GM21360 (cell line): ENCODE data around the gene MAST3.

ENCODE experiments used
- ATAC-seq: cut with Tn5 transposase; IDR thresholded peaks from one replicate; pipeline ENCODE4 v1.9.1; 2021; ENCODE audit warnings: mild to moderate bottlenecking, moderate library complexity; ENCODE audit not compliant: unreplicated experiment

The MAST3 gene

DNA sequence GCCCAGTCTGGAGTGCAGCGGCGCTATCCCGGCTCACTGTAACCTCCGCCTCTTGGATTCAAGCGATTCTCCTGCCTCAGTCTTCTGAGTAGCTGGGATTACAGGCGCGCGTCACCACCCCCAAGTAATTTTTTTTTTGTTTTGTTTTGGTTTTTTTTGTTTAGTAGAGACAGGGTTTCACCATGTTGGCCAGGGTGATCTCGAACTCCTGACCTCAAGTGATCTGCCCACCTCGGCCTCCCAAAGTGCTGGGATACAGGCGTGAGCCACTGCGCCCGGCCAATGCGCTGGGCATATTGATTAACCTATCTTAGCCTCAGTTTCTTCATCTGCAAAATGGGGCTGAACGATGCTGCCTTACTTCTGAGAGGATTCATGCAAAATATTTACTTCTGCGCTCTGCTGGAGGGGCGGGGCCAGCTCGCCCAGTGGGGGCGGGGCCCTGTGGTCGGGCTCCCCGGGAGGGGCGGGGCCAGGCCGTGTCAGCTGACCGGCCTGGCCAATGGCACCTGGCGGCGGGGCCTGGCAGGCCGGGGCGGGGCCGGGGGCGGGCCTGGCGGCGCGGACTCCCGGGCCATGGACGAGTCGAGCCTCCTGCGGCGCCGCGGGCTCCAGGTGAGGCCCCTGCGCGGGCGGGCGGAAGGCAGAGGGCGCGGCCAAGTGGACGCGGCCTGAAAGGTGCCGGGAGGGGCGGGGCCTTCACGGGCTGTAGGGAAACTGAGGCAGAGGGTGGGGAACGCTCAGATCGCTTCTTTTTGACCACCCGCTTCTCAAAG is at the start of gene MAST3:
Gene MAST3 (plus strand): TSS at position 562 of the 776 bp plus-strand sequence. CDS start 15 bp downstream, at position 577.
- peak; percentile 59 for ATAC-seq

DNA sequence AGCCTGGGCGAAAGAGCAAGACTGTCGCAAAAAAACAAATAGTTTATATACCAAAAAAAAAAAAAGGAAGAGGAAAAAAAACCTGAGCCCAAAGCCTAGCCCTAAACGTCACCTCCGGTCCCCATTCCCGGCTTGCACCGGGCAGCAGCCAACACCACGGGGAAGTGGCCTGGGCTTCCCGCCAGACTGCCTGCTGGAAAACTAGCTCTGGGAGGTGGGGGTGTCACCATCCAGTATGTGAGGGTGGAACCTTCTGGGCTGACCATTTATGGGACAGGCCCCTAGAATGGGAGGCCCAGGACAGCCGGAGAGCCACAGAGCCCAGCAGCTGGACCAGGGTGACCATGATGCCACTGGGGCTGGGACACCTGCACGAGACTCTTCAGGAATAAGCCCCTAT is 48.2 kb upstream of the MAST3 start:
- no peak for ATAC-seq

DNA sequence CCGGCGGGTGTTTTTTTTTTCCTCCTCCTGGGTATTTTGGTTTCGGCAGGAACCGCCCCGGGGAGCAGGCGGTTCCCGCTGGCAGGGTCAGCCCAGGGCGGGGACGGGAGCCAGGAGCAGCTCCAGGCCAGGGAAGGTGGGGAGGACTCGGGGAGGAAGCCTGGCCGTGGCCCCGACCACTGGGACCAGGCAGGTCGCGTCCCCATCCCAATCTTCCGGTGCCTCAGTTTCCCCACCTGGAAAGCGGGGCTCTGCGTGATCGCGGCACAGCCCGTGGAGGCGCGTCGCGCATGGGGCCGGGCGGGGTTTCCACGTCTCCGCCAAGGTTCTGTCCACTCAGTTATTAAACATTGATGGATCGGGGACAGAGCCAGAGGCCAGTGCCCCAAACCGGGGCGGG is 45.7 kb upstream of the MAST3 start:
- ATAC-seq = no peak

DNA sequence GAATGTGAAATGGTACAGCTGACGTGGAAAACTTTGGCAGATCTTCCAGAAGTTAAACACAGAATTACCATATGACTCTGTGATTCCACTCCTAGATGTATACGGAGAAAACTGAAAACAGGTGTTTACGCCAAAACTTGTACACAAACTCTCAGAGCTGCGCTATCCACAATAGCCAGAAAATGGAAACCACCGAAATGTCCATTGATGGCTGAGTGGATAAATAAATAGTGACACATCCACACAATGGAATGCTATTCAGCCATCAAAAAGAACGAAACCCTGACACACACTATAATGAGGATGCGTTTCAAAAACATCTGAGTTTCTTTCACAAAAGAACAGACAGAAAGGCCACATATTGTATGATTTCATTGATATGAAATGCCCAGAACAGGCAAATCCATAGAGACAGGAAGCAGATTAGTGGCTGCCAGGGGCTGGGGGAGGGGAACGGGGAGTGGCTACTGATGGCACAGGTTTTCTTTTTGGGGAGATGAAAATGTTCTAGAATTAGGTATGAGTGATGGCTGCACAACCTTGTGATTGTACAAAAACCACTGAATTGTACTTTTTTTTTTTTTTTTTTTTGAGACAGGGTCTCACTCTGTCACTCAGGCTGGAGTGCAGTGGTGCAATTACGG is 43.9 kb upstream of the MAST3 start:
- no peak for ATAC-seq

DNA sequence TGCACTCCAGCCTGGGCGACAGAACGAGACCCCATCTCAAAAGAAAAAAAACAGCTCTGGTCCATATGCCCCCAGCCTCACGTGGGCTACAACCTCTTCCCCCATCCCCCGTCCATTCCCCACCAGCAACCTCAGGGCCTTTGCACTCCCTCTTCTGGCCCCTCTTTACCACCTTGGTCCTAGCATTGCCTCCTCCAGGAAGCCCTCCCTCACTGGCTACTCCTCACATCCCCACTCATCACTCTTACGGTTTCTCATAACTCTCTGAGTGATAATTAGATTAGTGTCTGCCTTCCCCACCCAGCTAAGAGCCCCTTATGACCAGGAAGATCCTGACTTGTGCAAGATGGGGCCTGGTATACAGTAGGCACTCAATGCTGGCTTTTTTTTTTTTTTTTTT is 41.6 kb upstream of the MAST3 start:
- no peak for ATAC-seq

DNA sequence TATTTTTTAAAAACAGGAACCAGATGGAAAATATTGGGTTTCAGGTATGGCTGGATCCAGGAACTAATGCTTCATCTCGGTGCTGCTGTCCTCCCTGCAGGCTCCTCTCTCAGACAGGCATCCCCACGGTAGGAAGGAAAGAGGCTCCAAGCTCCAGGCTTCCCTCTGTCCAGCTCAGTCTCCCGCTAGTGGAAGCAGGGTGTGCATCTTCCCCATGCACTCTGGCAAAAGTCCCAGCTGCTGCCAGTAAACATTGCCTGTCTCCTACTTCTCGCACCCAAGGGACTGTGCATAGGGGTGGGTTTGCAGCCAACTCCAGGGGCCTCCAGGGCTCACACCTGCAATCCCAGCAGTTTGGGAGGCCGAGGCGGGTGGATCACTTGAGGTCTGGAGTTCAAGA is 40.0 kb upstream of the MAST3 start:
- no peak for ATAC-seq

DNA sequence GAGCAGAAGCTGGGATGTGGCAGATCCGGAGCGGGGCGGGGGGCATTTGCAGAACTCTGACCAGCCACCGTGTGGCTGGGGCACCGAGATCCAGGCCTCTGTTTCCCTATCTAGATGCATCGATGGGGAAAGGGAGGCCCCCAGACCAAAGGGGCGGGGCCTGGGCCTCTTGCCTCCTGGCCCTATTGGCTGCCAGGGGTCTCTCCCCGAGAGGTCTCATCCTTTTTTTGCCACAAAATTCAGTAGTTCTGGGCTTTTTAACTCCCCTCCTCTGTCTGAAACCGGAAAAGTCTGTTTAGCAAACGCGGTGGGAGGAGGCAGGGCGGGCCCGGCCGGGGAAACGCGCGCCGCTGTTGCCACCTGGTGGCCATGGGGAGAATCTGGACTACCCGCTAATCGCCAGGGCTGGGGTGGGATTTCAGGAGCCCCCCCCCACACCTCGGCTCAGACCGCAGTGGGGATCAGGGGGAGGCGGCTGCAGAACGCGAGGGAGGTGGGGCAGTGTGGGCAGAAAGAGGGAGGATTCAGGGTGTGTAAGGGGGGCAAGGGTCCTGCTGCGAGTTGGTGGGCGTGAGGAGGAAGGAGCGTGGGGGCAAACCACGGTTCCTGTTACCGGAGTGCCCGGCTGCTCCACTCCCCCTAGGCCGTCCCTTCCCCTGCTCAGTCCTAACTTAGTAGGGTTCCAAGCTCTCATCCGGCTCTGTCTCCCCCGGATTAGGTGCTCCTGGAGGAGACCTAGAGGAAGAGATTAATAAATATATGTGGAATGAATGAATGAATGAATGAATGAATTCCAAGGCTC is 39.2 kb upstream of the MAST3 start:
- no peak for ATAC-seq

DNA sequence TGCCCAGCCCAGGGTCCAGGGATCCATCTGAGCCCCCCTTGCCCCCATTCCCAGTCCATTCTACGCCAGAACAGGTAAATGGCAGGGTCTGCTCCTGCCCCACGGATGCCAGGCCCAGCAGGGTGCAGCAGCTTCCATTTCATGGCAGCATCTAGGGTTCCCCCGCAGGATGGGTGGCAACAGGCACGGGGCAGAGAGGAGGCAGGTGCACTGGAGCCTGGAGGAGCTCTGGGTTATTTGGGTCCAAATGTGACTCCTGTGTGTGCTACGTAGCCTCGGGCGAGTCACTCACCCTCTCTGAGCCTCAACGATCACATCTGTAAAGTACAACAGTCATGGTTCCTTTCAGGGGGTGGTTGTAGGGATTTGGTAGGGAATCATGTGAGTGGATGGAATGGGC is 38.3 kb upstream of the MAST3 start:
- no peak for ATAC-seq

GRCh38 chr19:18059902-18060301 is 37.7 kb upstream of the MAST3 start:
- ATAC-seq = no peak

GRCh38 chr19:18060472-18060871 is 37.1 kb upstream of the MAST3 start:
- ATAC-seq = no peak

DNA sequence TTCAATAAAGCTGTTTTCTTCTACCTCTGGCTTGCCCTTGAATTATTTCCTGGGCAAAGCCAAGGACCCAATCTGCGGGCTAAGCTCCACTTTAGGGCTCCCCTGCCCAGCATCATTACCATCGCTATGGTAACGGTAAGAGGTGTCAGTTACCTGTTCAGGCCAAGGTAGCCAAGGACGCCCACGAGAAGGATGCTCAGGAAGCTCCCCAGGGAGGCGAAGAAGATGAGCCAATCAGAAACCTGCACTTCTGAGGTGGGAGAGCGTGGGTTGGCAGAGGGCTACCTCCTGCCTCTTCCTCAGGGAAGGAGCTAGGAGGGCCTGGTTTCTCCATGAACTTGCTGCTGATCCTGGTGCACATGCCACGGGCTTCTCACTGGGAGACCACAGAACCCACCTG is 35.5 kb upstream of the MAST3 start:
- ATAC-seq = no peak

- no peak for ATAC-seq
Measured at GRCh38 chr19:18063463-18063862, 34.1 kb upstream of the MAST3 start.

DNA sequence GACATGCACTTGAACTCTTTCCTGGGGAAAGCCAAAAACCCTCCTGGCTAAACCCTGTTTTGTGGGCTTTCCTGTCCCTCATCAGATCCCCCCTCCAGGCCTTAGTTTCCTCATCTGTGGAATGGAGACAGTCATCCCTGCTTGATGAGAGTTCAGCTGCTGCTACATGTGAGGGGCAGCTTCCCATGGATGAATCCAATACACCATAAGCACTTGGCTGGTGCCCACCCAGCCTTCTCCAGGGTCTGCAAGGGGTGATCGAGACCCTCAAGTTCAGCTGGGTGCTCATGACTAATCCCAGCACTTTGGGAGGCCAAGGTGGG is 32.4 kb upstream of the MAST3 start:
- ATAC-seq = no peak

GRCh38 chr19:18068395-18068794 is 29.2 kb upstream of the MAST3 start:
- ATAC-seq = no peak

DNA sequence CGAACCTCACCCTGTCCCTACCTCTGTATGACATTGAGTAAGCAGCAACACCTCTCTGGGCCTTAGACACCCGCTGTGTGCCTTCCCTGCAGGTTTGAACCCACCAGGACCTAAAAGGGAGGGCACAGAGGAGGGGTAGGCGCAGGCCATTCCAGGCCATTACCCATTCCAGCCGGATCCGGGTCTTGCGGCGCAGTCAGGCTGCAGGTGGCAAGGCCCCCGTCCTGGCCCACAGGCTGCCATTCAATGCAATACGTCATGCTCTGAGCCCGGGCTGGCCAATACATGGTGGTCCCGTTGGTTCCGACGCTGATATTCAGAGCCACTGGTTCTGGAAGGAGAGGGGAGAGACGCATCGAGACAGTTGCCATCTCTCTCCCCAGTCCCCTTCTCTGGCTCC is 28.2 kb upstream of the MAST3 start:
- no peak for ATAC-seq

- no peak for ATAC-seq
Measured at GRCh38 chr19:18070181-18070580, 27.4 kb upstream of the MAST3 start.

GRCh38 chr19:18072335-18072734 is 25.2 kb upstream of the MAST3 start:
- ATAC-seq = no peak

GRCh38 chr19:18073197-18073596 is 24.4 kb upstream of the MAST3 start:
- no peak for ATAC-seq

DNA sequence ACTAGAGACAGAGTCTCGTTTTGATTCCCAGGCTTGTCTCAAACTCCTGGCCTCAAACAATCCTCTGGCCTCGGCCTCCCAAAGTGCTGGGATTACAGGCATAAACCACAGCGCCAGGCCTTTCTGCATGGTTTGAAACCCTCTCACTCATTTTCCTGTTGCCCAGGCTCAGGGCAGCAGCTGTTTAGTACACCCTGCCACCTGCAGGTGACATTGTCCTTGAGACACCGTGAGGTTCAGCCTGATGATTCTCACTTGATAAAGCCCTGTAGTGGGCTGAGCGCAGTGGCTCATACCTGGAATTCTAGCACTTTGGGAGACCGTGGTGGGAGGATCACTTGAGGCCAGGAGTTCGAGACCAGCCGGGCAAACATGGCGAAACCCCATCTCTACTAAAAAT is 23.4 kb upstream of the MAST3 start:
- ATAC-seq = no peak

DNA sequence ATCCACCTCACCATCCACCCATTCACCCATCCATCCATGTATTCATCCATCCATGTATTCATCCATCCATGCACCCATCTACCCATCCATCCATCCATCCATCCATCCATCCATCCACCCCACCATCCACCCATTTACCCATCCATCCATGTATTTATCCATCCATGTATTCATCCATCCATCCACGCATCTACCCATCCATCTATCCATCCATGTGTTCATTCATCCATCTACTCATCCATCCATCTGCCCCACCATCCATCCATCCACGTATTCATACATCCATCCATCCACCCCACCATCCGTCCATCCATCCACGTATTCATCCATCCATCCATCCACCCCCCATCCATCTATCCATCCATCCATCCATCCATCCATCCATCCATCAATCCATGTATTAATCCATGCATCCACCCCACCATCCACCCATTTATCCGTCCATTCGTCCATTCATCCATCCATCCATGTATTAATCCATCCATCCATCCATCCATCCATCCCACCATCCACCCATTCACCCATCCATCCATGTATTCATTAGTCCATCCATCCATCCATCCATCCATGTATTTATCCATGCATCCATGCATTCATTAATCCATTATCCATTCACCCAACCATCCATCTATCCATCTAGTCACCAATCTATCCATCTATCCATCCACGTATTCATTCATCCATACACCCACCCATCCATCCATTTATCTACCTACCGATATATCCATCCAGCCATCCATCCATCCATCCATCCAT is 13.5 kb upstream of the MAST3 start:
- ATAC-seq = no peak
